NCI-H774 (cell line): ENCODE results near the gene GLTP.

Experiments
- DNase-seq: peaks from one replicate; lab custom pipeline; 2025; lab: John Stamatoyannopoulos, UW

Gene GLTP

DNA sequence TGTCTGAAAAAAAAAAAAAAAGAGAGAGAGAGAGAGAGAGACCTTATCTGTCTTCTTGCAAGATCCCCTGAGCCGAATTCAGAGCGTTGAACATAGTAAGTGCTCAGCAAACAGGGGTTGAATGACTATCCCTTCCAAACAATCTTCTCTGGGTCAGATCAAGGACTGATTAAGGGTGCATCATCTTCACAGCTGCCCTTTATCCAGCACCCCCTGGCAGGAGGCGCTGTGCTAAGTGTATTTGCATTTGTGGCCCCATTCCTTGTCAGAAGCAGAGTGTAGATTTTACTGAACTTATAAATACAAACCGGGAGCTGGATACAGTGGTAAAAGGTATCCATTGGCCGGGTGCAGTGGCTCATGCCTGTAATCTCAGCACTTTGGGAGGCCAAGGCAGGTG lies 38.3 kb downstream of the GLTP start:
- DNase-seq, result no peak

DNA sequence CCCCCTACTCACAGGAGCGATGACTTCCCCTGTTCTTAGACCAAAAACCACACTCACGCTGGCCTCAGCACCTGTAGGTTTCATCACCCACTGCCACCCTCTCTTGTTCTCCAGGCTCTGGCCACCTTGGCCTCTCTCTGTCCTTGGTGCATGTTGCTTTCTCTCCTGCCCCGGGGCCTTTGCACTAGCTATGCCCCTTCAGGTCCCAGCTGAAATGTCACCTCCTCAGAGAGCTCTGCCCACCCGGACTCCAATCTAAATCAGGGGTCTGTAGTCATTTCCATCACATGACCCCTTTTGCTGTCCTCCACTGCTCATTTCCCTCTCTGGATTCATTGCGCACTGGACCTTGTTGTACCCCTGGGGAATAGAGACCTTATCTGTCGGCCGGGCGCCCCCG lies 39.0 kb downstream of the GLTP start:
- DNase-seq, result no peak

DNA sequence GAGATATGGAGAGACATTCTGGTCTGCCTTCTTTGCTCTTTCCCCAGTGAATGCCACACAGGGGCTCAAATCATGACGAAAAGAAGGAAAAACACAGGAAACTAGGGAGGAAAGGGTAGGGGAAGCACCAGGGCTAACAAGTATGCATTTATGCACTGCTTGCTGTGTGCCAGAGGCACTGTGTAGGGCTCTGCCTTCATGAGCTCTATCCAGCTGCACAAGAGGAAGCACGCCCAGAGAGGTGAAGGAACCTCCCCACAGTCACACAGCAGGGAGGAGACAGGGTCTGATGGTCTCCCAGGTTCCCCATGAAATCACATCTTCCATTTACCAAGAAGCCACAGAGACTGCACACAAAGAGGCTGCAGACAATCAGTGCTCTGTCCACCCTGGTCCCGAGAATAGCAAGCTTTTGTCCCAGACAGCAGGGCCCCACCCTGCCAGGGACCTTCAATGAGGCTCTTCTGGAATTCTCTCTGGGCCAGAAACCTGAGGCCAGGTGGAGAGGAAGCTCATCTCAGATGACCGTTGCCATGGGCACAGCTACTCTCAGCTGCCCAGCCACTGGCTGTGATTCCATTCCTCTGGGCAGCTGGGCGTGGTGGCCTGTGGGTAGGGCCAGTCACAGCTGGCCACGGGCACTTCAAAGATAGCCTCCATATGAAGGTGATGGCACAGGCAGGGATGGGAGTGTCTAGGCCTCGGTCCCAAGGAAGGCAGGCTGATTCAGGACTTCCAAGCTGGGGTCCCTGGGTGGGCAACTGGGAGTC lies 39.9 kb downstream of the GLTP start:
- DNase-seq, result peak; percentile 31

DNA sequence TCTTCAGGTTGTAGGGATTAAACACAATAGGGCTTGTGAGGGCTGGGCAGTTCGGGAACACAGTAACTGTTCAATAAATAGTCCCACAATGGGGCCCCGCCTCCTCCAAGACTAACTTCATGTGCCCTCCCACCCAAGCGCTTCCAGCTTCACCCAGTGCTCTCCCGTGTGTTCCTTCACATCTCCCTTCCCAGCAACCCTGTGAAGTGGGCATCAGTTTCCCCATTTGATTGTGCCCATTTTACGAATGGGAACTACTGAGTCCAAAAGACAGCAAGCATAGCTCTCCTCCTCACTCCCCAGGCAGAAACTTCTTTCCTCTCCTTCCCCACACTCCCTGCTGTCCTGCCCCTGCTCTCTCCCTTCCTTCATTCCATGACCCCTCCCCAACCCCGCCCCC lies 40.9 kb downstream of the GLTP start:
- DNase-seq, result no peak

DNA sequence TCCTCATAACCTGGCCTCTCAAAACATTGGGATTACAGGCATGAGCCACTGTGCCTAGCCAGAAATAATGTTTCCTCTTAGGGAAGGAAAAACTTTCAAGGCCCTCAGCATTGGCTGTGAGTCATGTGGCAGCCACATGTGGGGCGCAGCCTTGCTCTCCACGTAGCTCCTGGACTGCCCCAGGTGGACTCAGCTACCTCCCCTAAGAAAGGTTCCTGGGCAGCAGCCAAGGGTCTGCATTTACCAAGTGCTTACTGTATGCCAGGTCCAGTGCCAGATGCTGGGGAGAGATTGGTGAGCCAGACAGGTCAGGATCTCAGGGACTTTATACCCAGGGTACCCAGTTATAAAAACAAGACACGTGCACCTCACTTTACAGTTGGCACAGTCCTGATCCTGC lies 43.4 kb downstream of the GLTP start:
- DNase-seq, result no peak

DNA sequence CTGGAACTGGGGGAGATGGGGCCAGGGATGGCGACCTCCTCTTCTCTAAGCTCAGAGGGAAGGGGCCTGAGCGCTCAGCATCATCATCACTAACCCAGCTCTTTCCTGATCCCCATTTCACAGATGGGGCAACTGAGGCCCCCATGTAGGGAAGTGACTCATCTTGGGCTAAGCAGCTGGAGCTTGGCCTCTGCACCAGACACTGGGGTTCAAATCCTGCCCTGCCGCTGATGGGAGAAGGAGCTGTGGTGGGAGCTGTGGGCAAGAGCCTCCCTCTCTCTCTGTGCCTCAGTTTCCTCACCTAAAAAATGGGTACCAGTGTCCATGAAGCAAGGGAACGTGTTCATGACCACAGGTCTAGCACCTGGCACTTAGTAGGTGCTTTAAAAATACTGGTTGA lies 44.5 kb downstream of the GLTP start:
- DNase-seq, result no peak

DNA sequence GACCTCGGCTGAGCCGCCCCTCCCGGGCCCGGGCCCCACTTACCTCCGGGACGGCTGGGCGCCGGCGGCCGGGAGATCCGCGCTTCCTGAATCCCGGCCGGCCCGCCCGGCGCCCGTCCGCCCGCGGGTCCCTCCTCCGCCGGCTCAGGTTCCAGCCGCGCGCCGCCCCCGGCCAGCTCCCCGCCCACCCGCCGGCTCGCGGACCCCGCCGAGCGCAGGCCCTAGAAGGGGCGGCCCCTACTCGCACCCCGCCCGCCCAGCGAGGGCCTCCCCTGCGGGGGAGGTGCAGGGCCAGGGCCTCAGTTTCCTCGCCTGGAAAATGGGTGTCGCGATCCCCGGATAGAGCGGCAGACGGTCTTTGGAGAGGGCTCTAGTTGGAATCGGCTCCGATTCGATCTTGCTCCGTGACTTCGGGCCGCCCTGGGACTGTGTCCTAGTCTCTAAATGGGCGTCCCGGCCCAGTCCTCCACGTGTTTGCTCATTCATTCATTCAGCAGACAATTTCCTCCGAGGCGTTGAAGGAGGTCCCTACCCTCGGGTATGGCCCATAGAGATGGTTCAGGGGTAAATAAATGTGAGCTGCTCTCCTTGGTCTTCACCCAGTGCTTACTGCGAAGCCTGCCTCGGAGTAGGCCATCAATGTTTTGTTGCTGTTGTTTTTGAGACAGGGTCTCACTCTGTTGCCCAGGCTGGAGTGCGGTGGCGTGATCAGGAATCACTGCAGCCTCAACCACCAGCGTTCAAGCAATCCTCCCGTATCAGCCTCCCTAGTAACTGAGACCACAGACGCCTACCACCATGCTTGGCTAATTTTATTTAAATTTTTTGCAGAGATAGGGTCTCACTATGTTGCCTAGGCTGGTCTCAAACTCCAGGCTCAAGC lies 46.8 kb downstream of the GLTP start, which contains the start of gene TRPV4:
TRPV4 (minus strand) TSS at position 92 of the 883 bp plus-strand sequence. CDS start 18,602 bp downstream, outside the sequence.
- DNase-seq, result no peak

DNA sequence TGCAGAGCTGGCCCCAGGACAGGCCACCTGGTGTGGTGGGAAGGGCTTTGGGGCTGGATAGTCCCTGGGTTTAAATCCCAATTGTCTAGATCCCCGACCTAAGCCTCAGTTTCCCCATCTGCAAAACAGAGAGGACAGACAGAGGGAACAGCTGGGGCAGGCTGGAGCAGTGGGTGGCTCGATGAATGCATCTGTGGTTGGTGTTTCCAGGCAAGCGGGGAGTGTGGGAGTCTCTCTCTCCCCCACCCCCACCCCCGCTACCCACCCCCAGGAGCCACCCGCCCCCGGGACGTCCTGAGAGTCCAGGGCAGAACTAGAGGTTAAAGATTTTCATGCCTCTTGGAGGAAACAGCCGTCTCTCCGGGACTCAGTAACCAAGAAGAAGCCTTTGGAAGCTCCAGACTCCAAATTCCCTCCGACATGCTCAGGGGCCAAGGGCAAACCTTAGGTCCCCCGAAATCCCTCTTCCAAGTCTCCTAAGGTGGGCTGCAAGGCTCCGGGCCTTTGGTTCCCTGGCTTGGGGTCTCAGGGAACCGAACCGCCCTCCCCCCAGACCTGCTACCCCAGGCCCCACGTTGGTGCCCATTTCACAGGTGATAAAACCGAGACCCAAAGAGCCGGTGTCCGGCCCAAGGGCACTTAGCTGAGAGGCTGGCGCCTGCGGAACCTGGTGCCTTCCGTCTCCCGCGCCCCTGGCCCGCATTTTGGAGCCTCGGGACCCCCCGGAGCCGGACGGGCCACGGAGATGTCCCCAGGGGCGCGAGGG lies 47.6 kb downstream of the GLTP start:
- no peak for DNase-seq

DNA sequence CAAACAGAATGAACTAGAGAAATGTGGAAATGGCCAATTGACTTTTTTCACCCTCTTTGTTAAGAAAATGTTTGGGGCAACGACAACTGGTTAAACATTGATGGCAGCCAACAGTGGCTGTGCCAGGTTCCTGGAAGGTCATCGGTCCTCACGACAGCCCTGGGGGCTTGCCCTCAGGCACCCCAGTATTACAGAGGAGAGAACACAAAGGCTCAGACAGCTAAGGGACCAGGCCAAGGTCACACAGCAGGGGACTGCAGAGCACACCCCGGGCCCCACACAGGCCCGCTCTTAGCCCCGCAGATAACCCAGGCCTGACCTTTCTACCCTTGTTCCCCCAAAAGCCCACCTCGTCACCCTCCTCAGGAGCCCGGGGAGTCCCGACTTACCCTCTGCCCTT lies 48.4 kb downstream of the GLTP start:
- DNase-seq, result no peak

DNA sequence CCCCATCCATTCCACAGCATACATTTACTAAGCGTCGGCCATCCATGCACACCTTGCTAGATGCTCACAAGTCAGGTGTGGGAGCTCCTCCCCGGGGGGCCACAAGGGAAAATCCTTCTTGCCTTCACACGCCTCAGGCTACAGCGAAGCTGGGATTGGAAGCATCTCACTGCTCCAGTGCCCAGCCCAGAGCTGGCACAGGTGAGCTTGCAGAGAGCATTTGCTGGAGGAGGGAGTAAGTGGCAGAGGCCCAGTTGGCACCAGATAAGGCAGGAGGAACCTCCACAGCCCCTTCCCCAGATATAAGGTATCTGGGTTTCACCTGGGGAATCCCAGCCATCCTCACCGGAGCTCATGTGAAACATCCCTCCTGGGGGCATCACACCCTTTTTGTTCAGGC lies 49.0 kb downstream of the GLTP start:
- no peak for DNase-seq

DNA sequence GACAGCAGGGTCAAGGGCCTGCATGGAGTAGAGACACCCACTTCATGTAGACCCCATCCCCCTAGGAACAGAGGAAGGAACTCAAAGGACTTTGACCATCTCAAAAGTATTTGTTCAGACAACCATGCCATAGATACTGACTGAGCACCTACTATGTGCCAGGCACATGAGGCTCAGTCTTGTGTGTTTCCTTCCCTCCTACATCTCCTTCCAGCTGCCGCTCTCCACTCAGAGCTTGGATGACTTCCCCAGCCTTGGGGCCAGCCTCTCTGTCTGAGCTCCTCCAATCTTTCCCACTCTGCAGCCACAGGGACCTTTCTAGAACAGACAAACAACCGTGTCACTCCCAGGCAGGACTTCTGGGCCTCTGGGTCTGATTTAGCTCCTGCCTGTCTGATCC lies 49.6 kb downstream of the GLTP start:
- DNase-seq, result no peak

DNA sequence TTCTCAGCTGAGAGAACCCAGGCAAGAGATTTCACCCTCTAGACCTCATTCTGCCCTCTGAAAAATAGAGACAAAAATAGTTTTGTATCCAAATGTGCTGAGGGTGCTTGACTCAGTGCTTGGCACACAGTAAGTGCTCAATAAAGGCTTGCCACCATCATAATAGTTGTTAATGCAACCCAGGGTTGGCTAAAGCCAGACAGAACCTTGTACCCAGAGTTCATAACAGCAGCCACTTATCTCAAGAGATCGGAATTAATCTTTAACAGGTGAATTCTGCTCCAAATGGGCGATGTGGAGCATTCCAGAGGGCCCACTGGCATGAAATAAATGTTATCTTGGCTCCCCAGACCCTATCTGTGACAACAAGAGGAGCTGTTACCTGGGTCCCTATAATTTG lies 50.1 kb downstream of the GLTP start:
- DNase-seq, result no peak

DNA sequence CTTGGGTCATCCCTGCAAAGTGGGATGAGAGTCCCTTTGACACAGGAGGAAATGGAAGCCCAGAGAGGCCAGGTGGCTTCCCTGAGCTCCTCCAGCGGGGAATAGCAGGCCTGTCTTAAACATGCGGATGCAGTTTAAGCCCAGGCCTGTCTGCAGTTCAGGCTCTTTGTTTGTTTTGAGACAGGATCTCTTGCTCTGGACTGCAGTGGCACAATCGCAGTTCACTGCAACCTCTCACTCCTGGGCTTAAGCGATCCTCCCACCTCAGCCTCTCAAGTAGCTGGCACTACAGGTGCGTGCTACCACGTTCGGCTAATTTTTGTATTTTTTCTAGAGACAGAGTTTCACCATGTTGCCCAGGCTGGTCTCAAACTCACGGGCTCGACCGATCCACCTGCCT lies 50.7 kb downstream of the GLTP start:
- DNase-seq, result no peak

DNA sequence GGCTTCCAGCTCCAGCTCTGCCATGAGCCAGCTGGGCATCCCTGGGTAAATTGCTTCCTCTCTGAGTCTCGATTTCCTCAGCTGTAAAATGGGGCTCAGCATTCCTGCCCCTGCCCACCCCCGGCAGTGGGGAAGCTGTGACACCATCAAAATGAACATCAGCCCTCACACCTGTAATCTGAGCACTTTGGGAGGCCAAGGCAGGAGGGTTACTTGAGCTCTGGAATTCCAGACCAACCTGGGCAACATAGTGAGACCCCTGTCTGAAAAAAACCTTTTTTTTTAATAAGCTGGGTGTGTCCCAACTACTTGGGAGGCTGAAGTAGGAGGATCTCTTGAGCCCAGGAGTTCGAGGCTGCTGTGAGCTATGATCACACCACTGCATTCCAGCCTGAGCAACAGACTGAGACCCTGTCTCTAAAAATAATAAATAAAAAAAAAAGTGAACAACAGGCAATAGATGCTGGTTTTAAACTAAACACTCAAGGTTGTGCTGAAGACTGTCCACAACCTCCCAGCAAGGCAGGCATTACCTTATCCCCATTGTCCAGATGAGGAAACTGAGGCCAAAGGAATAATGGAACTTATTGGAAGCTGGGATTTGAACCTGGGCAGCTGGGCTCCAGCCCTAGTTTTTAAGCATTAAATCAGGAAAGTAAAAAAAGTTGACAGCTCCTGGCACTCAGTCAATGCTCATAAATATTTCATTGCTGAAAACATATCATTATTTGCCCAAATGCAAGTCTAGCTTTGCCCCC lies 51.4 kb downstream of the GLTP start:
- no peak for DNase-seq

DNA sequence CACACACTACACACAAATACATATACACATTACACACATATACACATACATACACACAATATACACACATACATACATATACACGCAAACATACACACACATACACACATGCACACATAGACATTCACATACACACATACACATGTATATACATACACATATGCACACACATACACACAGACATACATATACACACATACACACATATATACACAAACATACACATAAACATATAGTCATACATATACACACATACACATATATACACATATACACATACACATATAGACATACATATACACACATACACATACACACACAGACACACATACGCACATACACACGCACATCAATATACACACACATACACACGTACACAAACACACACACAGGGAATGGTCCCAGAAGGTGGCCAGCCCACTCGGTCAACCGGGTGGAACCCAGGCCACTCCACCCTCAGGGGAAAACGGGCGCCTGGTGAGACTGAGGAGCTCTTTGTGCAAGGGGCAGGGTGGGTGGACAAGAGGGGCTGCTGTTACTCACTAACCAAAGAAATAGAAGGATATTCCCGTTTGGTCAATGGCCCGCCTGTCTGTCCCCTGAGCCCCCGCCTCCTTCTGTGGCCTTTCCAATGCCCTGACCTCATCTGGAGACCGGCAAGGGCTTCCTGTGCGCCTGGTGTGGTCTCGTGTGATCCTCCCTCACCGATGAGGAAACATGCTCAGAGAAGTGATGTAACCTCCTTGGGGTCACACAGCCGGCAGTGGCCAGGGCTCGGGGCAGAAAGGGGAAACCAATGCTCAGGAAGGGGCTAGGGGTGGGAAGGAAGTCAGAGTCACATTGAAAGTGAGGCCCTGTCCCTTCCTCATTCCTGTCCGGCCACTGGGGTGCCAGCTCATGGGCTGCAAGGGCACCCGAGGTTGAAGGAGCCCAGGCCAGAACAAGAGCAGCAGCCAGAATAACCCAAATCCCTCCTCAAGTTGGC lies 52.5 kb downstream of the GLTP start:
- DNase-seq, result no peak

DNA sequence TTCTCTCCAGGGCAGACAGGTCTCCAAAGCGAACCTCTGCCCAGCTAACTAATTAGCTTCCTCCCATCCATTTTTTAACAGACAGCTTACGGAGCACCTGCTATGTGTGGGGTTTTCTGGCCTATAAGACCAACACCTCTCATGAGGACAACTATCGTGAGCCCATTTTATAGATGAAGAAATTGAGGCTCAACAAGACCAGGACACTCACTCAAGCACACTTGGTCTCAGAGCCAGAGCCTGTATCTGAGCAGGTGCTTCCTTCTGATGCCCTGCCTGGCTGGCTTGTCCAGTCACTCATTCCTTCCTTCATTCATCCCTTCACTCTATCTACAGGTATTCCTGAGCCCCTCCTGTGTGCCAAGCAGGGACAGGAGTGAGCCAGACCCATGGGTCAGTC lies 53.3 kb downstream of the GLTP start:
- no peak for DNase-seq

DNA sequence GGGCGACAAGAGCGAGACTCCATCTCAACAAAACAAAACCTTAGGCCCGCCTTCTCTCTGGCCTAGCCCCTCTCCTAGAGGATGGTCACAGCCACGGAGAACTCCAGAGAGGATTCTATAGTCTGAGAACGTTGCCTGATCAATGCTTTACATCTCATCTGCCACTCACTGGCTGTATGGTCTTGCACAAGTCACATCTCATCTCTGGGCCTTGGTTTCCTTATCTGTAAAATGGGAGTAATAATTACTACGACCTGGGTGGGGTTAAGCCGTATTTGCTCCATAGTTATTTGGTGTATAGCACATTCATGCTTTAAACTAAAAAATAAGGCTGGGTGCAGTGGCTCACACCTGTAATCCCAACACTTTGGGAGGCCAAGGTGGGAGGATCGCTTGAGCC lies 55.6 kb downstream of the GLTP start:
- no peak for DNase-seq

DNA sequence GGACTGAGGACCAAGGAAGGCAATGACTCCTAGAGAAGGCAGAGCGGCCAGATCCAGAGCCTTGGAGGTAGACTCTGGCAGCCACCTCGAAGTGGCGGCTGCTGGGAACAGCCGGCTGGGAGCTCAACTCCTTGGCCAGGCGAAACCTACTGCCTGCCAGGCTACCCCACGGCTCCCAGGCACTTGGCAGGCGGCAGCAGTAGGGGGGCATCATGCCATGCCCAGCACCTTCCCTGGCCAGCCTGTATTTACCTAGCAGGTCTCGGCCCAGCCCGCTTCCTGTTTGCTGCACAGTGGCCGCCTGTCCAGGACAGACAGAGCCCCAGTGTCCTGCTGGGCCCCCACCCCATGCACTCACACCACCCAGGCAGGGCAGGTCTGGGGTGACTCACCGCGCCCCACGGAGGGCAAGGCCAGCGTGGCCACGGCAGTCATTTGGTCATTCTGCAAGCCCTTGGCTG lies 57.4 kb downstream of the GLTP start:
- no peak for DNase-seq

DNA sequence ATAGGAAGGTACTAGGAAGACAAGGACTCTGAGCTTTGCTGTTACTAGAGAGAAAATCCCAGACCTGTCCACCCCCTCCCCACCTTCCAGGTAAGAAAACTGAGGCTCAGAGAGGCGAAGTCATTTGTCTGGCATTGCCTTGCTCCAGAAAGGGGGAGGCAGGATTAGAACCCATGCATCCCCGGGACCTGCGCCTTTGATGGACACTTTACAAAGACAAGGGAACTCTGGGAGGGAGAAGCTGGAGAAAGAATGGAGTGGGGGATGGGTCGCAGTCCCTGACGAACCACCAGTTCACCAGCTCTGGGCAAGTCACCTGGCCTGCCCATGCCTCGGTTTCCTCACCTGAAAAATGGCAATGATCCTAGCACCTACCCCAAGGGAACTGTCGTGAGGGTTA lies 57.9 kb downstream of the GLTP start:
- no peak for DNase-seq

DNA sequence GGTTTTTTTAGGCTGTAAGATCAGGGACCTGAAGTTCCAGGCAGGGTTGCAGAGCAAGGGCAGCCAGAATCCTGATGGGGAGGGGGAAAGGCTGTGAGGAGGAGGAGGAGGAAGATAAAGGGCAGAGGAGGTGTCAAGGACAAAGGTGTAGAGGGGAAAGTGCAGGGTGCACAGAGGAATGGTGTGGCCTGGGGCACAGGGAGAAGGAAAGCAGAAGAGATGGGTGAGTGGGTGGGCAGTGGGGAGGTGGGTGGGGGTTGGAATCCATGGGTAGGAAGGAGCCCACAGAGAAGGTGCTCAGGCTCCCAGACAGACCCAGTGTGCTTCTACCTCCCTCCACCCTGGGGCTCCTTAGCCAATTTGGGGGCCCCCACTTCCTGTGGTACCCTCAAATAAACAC lies 58.4 kb downstream of the GLTP start:
- no peak for DNase-seq
